ENCODE measurements around the gene POLL. TPM values are rescaled to one million over a fixed set of nuclear protein-coding genes. Genes with fewer than 3 reads are reported as not detected.

The POLL gene
- total and polyA plus RNA-seq, 2 donors (not counting 3 experiments of a cell fraction or from before 2014, with no cell fraction given), result 34.3 to 42.3 TPM

DNA sequence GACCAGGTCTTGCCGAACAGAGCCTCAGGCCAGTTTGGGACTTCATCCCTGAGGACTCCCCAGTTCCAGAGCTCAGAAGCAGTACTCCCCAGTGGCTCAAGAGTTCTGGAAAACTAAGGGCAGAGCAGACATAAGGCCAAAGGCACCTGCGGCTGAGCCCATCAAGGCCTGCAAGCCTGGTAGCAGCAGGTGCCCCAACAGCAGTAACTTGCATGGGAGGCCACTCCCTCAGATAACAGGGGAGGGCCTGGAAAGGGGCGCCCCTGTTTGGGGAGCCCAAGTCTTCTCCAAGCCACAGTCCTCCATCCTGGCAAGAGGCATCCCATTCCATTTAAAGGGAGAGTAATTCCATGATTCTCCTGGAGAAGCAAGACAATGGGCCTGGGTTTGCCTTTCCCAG is 13.0 kb downstream of the POLL start:
- no peaks in the 10 kb centered on the region for H3K27me3 ChIP-seq (ENCODE audit: control insufficient read depth in 2 of 2, insufficient read depth in 2 of 2, low read length in 2 of 2)
- DNase-seq (ENCODE audit: low read depth, low spot score), result no peak
- no TSS peak for BruUV-seq (replicated peaks)
- FAIRE-seq, result no peak
- H4K20me1 ChIP-seq (replicated peaks; ENCODE audit: control insufficient read depth, extremely low read depth, insufficient read depth, low read length), result no peaks in the 10 kb centered on the region
- H3K4me2 ChIP-seq (ENCODE audit: insufficient read depth, low read length), result no peak overlapping the region
- dilution Hi-C loops (cut with MboI; ENCODE audit: extremely low pct_ligation_motif_present, low sequenced_read_pairs), result no loop called here
- CTCF ChIA-PET, result interaction anchor here (0.9 to 1.4 kb wide), 2 partner anchors 283 to 361 kb away, joined by 3 to 5 read pairs; no protein-coding TSS in a partner anchor
- no peak overlapping the region for H3K9ac ChIP-seq (replicated peaks; ENCODE audit: extremely low read depth, insufficient read depth, low read length)
- POLR2A ChIA-PET, result no interaction called here
- no peak overlapping the region for H3K27ac ChIP-seq (ENCODE audit: insufficient read depth, low read depth, low read length)
- no peaks in the 10 kb centered on the region for H3K9me3 ChIP-seq (replicated peaks; ENCODE audit: control insufficient read depth, insufficient read depth, low read length)
- H3K4me3 ChIP-seq (replicated peaks in 1 of 3; ENCODE audit: insufficient read depth in 1 of 3, low read depth in 1 of 3, low read length in 3 of 3), result no peak overlapping the region
- H3K9me1 ChIP-seq (replicated peaks; ENCODE audit: control insufficient read depth, extremely low read depth, insufficient read depth, low read length), result no peaks in the 10 kb centered on the region
- no peak overlapping the region for H2AFZ ChIP-seq (ENCODE audit: low read depth, low read length)
- peaks cover 4% of the 10 kb centered on the region for H3K4me1 ChIP-seq (ENCODE audit: control insufficient read depth, extremely low read depth, insufficient read depth, low read length)
- no peak for TF ChIP-seq EZH2 (IDR thresholded peaks at IDR 0.05; ENCODE audit: borderline replicate concordance, low read depth, low read length, severe bottlenecking)
- no peak for TF ChIP-seq POLR2A (IDR thresholded peaks at IDR 0.05; ENCODE audit: low read depth, low read length)
- no peak for TF ChIP-seq CTCF (IDR thresholded peaks at IDR 0.05; ENCODE audit: extremely low read depth in 1 of 2, insufficient read depth in 1 of 2, low read depth in 1 of 2, low read length in 2 of 2)
- no peak for TF ChIP-seq JUN (IDR thresholded peaks at IDR 0.05; ENCODE audit: borderline replicate concordance, insufficient read depth, insufficient read length, low read depth)
- no peak for TF ChIP-seq FOS (IDR thresholded peaks at IDR 0.05; ENCODE audit: borderline replicate concordance, insufficient read depth, low read length)
- TF ChIP-seq GATA2 (IDR thresholded peaks at IDR 0.05; ENCODE audit: insufficient read depth, insufficient read length, low read depth, low read length), result no peak
- TF ChIP-seq MYC (IDR thresholded peaks at IDR 0.05; ENCODE audit: low read depth, low read length), result no peak
- no peak for TF ChIP-seq POLR2AphosphoS5 (IDR thresholded peaks at IDR 0.05; ENCODE audit: insufficient read depth, low read depth, low read length)
- no peak for TF ChIP-seq MAX (IDR thresholded peaks at IDR 0.05; ENCODE audit: insufficient read depth, insufficient read length)
- H3K36me3 ChIP-seq (ENCODE audit: control insufficient read depth in 2 of 2, extremely low read depth in 1 of 2, insufficient read depth in 2 of 2, low read length in 2 of 2), result peaks cover 0 to 3% of the 10 kb centered on the region in 2 experiments
- H3K79me2 ChIP-seq (ENCODE audit: control insufficient read depth, insufficient read depth, low read length), result no peaks in the 10 kb centered on the region
- intact Hi-C loops (cut with micrococcal nuclease), result no loop called here

All from endothelial cell of umbilical vein (primary cell).